Measurements from ENCODE around the gene LDB2.

DNA sequence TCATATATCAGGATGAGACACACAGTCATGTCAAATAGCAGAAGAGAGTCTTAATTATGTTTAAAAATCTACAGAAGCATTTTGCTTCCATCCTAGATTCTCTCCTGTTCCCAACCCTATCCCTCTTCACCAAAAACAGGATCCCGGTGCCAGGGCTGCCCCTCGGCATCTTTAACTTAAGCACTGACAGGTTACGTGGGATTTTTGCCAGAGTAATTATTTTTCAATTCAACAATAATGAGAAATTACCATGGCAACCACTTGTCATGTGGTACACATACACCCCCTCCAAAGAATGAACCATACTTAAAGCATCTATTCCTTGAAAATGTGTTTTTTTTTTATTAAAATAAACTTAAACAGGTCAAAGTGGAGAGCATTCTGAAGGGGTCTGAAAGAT, 130.6 kb downstream of the LDB2 start:
- no peak for TF ChIP-seq POLR2A (IDR thresholded peaks at IDR 0.05)
- TF ChIP-seq, protein P1, sequence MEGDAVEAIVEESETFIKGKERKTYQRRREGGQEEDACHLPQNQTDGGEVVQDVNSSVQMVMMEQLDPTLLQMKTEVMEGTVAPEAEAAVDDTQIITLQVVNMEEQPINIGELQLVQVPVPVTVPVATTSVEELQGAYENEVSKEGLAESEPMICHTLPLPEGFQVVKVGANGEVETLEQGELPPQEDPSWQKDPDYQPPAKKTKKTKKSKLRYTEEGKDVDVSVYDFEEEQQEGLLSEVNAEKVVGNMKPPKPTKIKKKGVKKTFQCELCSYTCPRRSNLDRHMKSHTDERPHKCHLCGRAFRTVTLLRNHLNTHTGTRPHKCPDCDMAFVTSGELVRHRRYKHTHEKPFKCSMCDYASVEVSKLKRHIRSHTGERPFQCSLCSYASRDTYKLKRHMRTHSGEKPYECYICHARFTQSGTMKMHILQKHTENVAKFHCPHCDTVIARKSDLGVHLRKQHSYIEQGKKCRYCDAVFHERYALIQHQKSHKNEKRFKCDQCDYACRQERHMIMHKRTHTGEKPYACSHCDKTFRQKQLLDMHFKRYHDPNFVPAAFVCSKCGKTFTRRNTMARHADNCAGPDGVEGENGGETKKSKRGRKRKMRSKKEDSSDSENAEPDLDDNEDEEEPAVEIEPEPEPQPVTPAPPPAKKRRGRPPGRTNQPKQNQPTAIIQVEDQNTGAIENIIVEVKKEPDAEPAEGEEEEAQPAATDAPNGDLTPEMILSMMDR (IDR thresholded peaks at IDR 0.05 in 4 of 5, conservative IDR thresholded peaks at IDR 0.05 in 1 of 5) = no peak
